GM12878 (cell line): ENCODE data around the gene DNMT3A. TPM values are rescaled to one million over a fixed set of nuclear protein-coding genes. Genes with fewer than 3 reads are reported as not detected.

Experiments
- CBX5 ChIP-seq: sonication (generic); IDR thresholded peaks from 2 replicates; pipeline ENCODE4 v1.6.1; 2016; ENCODE audit warnings: low read depth, moderate library complexity, mild to moderate bottlenecking, inconsistent platforms
- CEBPB ChIP-seq, 2 experiments: fragments of 150-350 bp in 1 of 2; IDR thresholded peaks; 2 replicates each; pipeline ENCODE4 v1.6.1; 2012 to 2014; ENCODE audit warnings: low read depth in 2 of 2, low read length in 2 of 2, borderline replicate concordance in 1 of 2, inconsistent platforms in 1 of 2
- FOXK2 ChIP-seq: fragments of 450-650 bp; IDR thresholded peaks from 2 replicates; pipeline ENCODE4 v1.6.1; 2017; ENCODE audit warnings: mild to moderate bottlenecking, moderate library complexity
- POU2F2 ChIP-seq: IDR thresholded peaks from 3 replicates; pipeline ENCODE4 v1.6.1; 2011; ENCODE audit warnings: low read depth, mild to moderate bottlenecking, low read length, borderline replicate concordance
- RELA ChIP-seq: fragments of 450-650 bp; IDR thresholded peaks from 2 replicates; pipeline ENCODE4 v1.8.0; 2014; ENCODE audit warnings: borderline replicate concordance; ENCODE audit not compliant: partially characterized antibody
- SMARCA5 ChIP-seq: fragments of 450-650 bp; IDR thresholded peaks from 2 replicates; pipeline ENCODE4 v1.6.1; 2017; ENCODE audit warnings: mild to moderate bottlenecking
- SUPT20H ChIP-seq: IDR thresholded peaks from 2 replicates; pipeline ENCODE4 v1.6.1; 2011; ENCODE audit warnings: low read depth, mild to moderate bottlenecking, low read length, moderate library complexity, borderline replicate concordance; ENCODE audit not compliant: control insufficient read depth
- polyA plus RNA-seq, 11 experiments: library from polyadenylated mRNA; depleted of rRNA in 4 of 11; unstranded in 6 of 11; stranded (reverse) in 5 of 11; fragments of >200 nt; fragmentation: Nextera tagmentation in 4 of 11; fragmentation: Illumina TruSeq in 1 of 11; extraction: Ambion mirVana in 4 of 11; extraction: Trizol in 1 of 11; gene quantifications; 1 replicate in 1 of 11; 2 replicates in 10 of 11; pipeline versions ENCODE4 v1.2.1 to v1.2.3, GENCODE V29; 2011 to 2016; ENCODE audit warnings: inconsistent platforms in 2 of 11, missing spikeins in 2 of 11, low read depth in 1 of 11
- total RNA-seq, 4 experiments: library from RNA; depleted of rRNA in 3 of 4; stranded (reverse); fragments of >200 nt in 3 of 4; fragmentation: Illumina TruSeq in 1 of 4; extraction: Trizol in 1 of 4; gene quantifications; 2 replicates each; pipeline versions ENCODE4 v1.2.1 to v1.2.3, GENCODE V29; 2013 to 2021
- TF ChIP-seq, protein P1 (sequence below): fragments of 450-650 bp; IDR thresholded peaks from 2 replicates; pipeline ENCODE4 v1.6.1; 2017; ENCODE audit warnings: mild to moderate bottlenecking, moderate library complexity
- TF ChIP-seq, protein P2 (sequence below): fragments of 450-650 bp; IDR thresholded peaks from 2 replicates; pipeline ENCODE4 v1.6.1; 2016; ENCODE audit warnings: mild to moderate bottlenecking, moderate library complexity, borderline replicate concordance
- TF ChIP-seq, protein P3 (sequence below): fragments of 450-650 bp; conservative IDR thresholded peaks from 2 replicates; pipeline ENCODE4 v1.6.1; 2017; ENCODE audit warnings: mild to moderate bottlenecking, moderate library complexity
- TF ChIP-seq, protein P4 (sequence below): fragments of 450-650 bp; IDR thresholded peaks from 2 replicates; pipeline ENCODE4 v1.6.1; 2016; ENCODE audit warnings: mild to moderate bottlenecking
- TF ChIP-seq, protein P5 (sequence below): fragments of 150-350 bp; IDR thresholded peaks from 2 replicates; pipeline ENCODE4 v1.6.1; 2014; ENCODE audit warnings: mild to moderate bottlenecking, low read depth, low read length
- TF ChIP-seq, protein P6 (sequence below): IDR thresholded peaks from 2 replicates; pipeline ENCODE4 v1.6.1; 2011; ENCODE audit warnings: borderline replicate concordance, low read depth, mild to moderate bottlenecking, moderate library complexity, low read length; ENCODE audit not compliant: insufficient read depth, poor library complexity, severe bottlenecking

Gene DNMT3A
- total and polyA plus RNA-seq, 10 of the 15 experiments (the other 5 are each of a cell fraction or from before 2014, with no cell fraction given) = 7.4 to 51.6 (median 17.4) TPM

DNA sequence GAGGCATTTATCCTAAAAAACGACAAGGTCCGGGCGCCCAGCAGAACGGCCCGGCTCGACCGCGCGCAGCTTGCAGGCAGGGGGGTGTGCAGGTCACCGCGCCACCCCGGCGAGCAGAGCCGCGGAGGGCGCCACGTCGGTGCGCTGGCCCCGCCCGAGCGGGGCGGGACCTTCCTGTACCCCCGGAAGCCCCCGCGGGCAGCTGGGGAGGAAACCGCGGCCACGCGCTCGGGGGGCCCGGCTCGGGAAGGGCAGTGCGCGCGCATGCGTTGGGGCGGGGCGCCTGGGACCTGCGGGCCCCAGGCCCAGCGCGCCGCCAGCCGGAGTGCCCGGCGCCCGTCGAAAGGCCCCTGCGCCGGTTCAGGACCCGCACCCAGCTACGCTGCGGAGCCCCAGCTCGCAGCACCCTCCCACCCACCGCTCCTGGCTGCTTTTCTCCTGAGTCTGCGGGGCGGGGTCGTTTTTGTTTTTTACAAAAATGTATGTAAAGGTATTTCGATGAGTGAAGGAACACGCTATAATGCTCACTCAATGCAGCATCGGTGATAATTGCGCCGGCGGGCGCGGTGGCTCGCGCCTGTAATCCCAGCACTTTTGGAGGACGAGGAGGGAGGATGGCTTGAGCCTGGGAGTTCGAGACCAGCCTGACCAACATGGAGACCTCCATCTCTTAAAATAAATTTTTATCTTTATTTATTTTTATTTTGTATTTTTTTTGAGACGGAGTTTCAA is 125.6 kb downstream of the DNMT3A start (continued):
- TF ChIP-seq, protein P1, sequence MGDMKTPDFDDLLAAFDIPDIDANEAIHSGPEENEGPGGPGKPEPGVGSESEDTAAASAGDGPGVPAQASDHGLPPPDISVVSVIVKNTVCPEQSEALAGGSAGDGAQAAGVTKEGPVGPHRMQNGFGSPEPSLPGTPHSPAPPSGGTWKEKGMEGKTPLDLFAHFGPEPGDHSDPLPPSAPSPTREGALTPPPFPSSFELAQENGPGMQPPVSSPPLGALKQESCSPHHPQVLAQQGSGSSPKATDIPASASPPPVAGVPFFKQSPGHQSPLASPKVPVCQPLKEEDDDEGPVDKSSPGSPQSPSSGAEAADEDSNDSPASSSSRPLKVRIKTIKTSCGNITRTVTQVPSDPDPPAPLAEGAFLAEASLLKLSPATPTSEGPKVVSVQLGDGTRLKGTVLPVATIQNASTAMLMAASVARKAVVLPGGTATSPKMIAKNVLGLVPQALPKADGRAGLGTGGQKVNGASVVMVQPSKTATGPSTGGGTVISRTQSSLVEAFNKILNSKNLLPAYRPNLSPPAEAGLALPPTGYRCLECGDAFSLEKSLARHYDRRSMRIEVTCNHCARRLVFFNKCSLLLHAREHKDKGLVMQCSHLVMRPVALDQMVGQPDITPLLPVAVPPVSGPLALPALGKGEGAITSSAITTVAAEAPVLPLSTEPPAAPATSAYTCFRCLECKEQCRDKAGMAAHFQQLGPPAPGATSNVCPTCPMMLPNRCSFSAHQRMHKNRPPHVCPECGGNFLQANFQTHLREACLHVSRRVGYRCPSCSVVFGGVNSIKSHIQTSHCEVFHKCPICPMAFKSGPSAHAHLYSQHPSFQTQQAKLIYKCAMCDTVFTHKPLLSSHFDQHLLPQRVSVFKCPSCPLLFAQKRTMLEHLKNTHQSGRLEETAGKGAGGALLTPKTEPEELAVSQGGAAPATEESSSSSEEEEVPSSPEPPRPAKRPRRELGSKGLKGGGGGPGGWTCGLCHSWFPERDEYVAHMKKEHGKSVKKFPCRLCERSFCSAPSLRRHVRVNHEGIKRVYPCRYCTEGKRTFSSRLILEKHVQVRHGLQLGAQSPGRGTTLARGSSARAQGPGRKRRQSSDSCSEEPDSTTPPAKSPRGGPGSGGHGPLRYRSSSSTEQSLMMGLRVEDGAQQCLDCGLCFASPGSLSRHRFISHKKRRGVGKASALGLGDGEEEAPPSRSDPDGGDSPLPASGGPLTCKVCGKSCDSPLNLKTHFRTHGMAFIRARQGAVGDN = peak; percentile 72; the same call in 1 of the 2 replicates
- TF ChIP-seq, protein P2, sequence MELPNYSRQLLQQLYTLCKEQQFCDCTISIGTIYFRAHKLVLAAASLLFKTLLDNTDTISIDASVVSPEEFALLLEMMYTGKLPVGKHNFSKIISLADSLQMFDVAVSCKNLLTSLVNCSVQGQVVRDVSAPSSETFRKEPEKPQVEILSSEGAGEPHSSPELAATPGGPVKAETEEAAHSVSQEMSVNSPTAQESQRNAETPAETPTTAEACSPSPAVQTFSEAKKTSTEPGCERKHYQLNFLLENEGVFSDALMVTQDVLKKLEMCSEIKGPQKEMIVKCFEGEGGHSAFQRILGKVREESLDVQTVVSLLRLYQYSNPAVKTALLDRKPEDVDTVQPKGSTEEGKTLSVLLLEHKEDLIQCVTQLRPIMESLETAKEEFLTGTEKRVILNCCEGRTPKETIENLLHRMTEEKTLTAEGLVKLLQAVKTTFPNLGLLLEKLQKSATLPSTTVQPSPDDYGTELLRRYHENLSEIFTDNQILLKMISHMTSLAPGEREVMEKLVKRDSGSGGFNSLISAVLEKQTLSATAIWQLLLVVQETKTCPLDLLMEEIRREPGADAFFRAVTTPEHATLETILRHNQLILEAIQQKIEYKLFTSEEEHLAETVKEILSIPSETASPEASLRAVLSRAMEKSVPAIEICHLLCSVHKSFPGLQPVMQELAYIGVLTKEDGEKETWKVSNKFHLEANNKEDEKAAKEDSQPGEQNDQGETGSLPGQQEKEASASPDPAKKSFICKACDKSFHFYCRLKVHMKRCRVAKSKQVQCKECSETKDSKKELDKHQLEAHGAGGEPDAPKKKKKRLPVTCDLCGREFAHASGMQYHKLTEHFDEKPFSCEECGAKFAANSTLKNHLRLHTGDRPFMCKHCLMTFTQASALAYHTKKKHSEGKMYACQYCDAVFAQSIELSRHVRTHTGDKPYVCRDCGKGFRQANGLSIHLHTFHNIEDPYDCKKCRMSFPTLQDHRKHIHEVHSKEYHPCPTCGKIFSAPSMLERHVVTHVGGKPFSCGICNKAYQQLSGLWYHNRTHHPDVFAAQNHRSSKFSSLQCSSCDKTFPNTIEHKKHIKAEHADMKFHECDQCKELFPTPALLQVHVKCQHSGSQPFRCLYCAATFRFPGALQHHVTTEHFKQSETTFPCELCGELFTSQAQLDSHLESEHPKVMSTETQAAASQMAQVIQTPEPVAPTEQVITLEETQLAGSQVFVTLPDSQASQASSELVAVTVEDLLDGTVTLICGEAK = peak; percentile 44; the same call in 1 of the 2 replicates
- TF ChIP-seq SMARCA5 (0 out of 2 replicates have a peak, but pooled peaks have one; percentile 33), FOXK2 (no peak), CEBPB (IDR thresholded peaks at IDR 0.05; ENCODE audit: borderline replicate concordance in 1 of 2, low read depth in 2 of 2, low read length in 2 of 2) (no peak), SUPT20H (no peak), RELA (no peak), POU2F2 (no peak), CBX5 (0 out of 2 replicates have a peak, but pooled peaks have one; percentile 43)
- TF ChIP-seq, protein P3, sequence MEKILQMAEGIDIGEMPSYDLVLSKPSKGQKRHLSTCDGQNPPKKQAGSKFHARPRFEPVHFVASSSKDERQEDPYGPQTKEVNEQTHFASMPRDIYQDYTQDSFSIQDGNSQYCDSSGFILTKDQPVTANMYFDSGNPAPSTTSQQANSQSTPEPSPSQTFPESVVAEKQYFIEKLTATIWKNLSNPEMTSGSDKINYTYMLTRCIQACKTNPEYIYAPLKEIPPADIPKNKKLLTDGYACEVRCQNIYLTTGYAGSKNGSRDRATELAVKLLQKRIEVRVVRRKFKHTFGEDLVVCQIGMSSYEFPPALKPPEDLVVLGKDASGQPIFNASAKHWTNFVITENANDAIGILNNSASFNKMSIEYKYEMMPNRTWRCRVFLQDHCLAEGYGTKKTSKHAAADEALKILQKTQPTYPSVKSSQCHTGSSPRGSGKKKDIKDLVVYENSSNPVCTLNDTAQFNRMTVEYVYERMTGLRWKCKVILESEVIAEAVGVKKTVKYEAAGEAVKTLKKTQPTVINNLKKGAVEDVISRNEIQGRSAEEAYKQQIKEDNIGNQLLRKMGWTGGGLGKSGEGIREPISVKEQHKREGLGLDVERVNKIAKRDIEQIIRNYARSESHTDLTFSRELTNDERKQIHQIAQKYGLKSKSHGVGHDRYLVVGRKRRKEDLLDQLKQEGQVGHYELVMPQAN = no peak
- TF ChIP-seq, protein P4, sequence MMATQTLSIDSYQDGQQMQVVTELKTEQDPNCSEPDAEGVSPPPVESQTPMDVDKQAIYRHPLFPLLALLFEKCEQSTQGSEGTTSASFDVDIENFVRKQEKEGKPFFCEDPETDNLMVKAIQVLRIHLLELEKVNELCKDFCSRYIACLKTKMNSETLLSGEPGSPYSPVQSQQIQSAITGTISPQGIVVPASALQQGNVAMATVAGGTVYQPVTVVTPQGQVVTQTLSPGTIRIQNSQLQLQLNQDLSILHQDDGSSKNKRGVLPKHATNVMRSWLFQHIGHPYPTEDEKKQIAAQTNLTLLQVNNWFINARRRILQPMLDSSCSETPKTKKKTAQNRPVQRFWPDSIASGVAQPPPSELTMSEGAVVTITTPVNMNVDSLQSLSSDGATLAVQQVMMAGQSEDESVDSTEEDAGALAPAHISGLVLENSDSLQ = no peak
- TF ChIP-seq, protein P5, sequence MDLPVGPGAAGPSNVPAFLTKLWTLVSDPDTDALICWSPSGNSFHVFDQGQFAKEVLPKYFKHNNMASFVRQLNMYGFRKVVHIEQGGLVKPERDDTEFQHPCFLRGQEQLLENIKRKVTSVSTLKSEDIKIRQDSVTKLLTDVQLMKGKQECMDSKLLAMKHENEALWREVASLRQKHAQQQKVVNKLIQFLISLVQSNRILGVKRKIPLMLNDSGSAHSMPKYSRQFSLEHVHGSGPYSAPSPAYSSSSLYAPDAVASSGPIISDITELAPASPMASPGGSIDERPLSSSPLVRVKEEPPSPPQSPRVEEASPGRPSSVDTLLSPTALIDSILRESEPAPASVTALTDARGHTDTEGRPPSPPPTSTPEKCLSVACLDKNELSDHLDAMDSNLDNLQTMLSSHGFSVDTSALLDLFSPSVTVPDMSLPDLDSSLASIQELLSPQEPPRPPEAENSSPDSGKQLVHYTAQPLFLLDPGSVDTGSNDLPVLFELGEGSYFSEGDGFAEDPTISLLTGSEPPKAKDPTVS = no peak
- TF ChIP-seq, protein P6, sequence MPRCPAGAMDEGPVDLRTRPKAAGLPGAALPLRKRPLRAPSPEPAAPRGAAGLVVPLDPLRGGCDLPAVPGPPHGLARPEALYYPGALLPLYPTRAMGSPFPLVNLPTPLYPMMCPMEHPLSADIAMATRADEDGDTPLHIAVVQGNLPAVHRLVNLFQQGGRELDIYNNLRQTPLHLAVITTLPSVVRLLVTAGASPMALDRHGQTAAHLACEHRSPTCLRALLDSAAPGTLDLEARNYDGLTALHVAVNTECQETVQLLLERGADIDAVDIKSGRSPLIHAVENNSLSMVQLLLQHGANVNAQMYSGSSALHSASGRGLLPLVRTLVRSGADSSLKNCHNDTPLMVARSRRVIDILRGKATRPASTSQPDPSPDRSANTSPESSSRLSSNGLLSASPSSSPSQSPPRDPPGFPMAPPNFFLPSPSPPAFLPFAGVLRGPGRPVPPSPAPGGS = peak; percentile 55
